Right kidney (tissue), 1 donor: ENCODE results near the gene NOD1.
"Not testable (repeated sequence)": the region's sequence is repeated elsewhere in the genome, so short reads cannot be mapped to it uniquely, and the experiment has no call there.

Experiments used
- DNase-seq: peaks from one replicate; pipeline ENCODE4 v3.0.0-alpha.2; 2016

NOD1 gene

GRCh38 chr7:30448461-30449189 lies 30.0 kb downstream of the NOD1 start:
- DNase-seq, result no peak

DNA sequence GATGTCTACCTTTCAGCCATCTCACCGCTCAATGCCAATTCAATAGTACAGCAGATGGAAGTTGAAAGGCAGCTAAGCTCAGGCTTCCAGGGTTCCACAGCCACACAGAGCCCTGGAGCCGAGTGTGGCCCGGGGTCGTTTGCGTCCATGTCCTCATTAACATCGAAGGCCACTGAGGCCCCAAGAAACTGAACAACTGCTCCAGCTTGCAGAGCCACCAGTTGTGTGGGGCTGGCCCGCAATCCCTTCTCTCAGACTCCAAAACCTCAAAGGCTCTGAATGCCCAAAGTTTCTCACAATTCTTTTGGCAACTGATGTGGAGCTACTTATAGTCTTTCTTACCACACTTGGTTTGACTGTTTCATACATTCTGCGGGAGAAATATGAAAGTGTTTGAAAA lies 31.1 kb downstream of the NOD1 start:
- DNase-seq, result no peak

- no peak for DNase-seq
These were observed 32.3 kb downstream of the NOD1 start for GRCh38 chr7:30446266-30446665.

DNA sequence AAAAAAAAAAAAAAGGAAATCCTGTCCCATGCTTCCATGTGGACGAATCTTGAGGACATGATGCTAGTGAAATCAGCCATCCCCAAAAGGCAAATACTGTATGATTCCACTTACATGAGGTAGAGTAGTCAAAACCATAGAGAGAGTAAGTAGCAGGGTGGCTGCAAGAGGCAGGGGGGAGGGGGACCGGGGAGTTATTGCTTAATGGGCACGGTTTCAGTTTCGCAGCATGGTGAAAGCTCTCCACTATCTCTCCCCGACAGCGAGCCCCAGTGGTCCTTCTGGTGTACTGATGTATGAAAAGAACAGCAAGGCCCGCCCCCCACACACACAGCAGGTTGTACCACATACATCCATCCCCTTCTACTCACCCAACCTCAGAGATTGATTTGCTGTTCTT lies 32.8 kb downstream of the NOD1 start:
- no peak for DNase-seq

DNA sequence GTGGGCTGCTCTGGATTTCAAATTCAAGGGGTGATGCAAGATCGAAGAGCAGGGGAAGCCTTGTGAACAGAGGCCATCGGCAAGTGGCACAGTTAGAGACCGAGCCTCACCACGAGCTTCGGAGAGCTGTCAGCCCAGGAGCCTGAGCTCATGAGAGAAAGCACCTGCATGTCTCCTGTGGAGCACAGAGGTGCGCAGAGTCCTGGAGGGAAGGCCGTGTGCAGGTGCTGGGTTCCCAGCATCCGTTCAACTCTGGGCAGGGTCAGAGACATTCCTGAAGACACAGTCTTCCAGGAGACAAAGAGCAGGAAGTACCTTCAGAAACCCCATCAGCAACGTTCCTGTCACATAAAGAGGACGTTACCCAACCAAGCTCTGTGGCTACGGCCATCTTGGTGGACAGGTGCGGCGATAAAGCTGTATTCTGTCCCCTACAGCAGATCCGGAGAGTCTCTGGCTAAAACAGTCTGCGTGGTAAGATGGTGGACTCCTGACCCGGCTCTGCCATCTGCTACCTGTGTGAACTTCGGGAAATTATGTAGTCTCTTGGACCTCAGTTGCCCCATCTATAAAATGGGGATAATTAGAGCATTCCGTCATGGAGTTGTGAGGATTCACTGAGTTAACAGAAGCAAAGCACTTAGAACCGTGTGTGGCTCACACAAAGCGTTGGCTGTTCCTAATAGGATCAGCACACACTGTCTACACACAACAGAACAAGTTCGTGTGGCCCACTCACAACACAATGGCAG lies 40.6 kb downstream of the NOD1 start:
- DNase-seq, result no peak

- DNase-seq, result no peak
These were observed 42.1 kb downstream of the NOD1 start for GRCh38 chr7:30436518-30436917.

- DNase-seq, result no peak
These were observed 42.5 kb downstream of the NOD1 start for GRCh38 chr7:30436046-30436445.

DNA sequence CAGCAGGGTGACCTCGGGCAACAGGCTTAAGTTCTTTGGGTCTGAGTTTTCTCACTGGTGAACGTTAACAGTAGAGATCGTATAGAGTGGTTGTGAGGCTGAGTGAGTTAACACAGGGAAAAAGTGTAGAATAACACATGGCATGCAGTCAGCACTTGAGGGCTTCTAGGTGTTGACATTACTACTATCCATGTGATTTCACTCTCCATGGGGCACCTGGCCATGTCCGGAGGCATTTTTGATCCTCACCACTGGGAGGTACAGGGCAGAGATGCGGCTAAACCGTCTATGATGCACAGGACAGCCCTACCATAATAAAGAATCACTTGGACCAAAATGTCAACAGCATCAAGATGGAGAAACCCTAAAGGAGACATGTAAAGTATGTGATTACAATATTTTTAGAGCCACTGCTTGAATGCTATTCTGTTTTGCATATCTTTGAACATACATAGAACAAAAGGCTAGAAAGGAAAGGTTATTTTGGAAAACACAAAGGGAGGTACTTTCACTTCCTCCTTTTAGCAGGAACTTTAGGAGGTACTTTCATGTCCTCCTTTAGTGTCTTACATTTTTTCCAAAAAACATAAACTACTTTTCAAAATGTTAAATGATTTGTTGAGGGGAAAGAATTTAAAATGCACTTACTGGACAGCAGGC lies 44.3 kb downstream of the NOD1 start:
- DNase-seq, result no peak

GRCh38 chr7:30433506-30433905 lies 45.1 kb downstream of the NOD1 start:
- no peak for DNase-seq

- no peak for DNase-seq
These were observed 45.5 kb downstream of the NOD1 start for GRCh38 chr7:30433082-30433481.

GRCh38 chr7:30430777-30431176 lies 47.8 kb downstream of the NOD1 start:
- no peak for DNase-seq

DNA sequence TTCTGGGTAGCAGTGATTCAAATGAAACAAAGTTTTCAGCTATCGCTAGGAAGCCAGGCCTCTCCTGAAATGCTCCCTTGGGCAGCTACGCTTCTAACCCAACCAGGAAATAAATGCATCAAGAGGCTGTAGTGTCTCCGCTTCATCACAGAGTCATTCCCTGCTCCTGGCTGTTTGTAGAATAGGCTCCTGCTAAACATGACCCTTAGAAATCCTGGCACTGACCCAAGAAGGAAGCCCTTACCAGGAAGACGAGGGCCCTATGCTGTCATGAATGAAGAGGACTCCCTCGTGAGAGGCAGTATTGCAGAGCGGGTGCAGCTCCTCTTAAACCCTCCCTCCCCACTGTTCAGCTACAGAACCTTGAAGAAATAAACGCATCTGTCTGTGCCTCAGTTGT lies 48.3 kb downstream of the NOD1 start:
- DNase-seq, result no peak

DNA sequence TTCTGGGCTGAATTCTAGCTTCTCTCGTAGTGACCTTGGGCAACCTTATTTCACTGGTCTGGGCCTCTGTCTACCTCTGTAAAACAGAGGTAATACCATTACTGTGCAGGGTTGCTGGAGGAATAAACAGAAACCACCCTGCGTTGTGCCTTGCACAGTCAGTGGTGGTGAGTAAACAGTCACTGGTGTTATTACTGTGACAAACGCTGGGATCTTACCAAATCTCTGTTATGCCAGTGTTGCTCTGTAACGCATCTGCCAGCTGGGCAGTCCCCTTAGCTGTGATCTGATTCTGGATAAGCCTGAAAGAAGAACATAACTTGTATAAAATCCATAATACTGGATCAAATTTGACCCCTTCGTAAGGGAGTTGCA lies 49.4 kb downstream of the NOD1 start:
- DNase-seq, result no peak

DNA sequence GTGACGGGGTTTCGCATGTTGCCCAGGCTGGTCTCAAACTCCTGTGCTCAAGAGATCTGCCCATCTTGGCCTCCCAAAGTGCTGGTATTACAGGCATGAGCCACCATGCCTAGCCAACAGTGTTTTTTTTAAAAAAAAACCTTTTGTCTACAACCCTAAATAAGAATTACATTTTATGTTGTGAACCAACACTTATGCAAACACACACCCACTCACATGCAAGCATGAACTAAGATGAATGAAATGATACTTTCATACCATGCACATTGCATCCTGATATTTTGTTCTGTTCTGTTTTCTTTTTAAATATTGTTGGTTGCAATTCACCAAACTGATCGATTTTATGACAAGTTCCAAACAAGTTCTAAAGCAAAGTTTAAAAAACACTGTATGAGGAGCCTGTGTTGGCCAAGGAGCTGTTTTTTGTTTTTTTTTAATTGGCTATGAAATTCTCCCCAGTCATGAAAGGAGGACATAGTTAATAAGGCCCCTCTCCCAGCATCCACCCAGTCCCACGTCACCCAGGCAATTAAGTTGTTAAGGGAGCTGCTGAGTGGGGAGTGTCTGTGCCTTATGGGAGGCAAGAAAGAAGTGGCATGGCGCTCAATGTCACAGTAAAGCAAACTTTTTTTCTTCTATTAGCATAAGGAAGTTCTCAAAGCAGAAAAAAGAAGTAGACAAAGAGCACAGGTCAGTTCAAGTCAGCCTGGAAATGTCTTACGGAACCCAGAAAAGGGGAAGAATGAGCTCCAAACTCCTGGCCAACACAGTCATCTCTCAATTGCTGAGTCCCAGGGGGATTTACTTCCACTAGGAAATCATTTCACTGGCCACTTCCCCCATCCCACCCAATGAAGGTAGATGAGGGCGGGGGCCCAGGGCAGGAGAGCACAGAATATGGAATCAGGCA lies 50.1 kb downstream of the NOD1 start:
- no peak for DNase-seq

DNA sequence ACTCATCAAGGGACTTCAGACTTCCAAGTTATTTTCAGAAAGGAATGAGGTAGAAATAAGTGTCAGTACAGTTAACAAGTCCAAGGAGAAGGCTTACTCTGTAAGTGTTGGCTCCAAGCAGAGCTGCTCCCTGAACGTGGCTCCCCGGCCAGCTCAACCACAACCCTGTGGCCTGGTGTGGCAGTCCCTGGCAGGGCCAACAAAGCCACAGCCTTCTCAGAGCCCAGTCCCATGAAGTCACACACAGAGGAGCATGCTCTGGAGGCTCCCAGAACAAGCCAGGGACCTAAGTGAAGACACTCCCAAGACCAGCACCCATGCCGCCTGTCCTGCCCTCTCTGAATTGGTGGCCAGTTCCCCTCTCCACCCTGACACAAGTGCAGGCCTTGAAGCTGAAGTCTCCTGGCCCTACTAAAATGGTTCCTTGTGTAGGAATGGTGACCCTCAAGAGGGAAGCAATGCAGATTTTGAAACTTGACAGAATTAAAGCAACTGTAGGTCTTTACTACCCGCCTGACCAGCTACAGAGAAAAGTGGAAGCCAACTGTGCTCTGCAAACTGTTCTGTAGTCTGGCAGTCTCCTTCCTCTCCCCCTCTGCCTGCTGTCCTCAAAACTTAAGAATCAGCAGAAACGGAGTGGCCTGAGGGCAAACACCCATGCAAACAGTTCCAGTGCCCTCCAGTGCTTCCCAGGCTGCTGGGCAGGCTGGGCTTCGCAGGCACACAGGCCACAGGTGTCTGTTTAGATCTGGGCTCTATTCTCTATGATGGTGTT lies 51.1 kb downstream of the NOD1 start:
- DNase-seq, result no peak

DNA sequence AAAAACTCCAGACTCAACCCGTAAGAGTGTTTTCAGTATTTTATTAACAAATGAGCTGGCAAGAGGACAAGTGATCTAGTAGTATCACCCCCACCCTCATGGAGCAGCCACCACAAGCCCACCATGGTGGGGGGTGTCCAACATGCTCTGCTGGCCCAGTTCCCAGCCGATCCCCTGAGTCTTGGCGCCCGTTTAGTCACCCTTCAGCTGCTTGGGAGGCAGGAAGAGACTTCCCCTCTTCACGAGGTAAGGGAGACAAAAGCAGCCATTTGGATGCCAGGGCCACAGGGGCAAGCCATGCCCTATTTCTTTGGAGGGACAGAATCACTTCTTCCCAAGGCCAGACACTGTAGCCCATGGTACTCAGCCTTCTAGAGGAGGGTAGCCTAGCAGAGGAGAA lies 54.1 kb downstream of the NOD1 start:
- DNase-seq, result no peak

DNA sequence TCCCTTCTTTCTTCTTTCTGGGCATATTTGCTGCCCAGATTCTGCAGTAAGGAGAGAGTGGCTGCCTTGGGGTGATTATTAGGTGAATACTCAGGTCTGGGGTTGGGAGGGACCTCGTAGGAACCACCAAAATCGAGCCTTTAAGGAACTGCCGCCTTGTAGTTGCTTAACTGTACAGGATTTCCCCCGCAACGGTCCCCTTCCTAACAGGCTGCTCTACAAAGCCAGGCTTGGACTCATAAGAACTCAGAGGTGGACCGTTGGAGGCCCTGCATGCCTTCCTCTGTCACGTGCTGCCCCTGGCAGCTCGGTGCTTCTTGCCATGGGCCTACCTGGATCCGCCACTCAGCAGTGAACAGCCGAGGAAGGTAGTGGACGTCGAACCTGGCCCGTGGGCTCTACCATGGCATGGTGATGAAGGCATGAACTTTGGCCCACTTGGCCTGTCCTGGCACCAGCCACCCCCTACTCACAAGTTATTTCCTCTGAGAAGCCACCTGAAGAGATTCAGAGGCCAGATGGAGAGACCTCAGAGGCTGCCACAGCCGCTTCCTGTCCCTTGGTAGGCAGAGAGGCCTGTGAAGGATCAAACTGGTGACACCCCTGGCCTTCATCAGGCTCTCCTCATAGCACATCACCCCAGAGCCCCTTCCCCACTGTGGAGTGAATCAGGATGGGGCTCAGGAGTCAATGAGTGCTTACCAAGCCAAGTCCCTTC lies 54.6 kb downstream of the NOD1 start:
- no peak for DNase-seq

DNA sequence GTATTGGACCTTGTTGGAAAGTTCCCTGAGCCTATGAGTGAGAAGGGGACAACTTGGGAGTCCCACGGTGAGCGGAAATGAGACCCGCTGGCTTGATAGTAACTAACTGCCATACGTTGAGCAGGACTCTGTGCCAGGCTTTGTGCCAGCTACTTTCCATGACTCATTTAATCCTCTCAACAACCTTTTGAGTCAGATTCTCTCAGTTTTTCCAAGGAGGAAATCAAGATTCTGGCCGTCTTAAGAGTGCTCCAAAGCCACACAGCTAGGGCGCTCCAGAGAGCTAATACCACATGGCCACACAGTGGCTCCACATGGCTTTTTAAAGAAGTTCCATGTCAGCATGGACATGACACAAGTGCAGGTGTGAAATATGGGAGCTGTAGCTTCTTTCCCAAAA lies 55.7 kb downstream of the NOD1 start:
- DNase-seq, result no peak

DNA sequence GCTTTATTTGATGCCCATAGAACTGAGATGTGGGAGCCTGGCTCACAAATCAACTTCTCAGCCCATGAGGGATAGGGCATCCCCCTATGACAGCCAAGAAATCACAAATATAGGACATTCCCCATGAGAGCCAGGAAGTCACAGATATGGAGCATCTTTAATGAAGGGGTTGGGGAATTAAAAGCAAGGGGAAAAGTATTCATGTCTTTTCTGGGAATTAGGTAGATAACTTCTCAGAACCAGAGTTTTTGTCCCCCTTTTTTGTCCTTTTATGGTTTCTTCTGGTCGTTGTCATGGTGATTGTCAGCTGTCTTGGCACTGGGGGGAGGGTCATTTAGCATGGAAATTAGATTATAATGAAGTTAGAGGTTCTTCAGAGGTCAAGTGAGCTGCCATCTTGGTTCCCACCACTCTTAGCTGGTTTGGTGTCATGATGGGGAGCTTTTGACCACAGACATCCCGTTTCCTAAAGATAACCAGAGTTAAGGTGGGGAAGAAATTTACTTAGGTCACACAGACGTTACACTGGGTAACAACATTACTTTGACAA lies 56.9 kb downstream of the NOD1 start:
- DNase-seq, result no peak

GRCh38 chr7:30420662-30421061 lies 57.9 kb downstream of the NOD1 start:
- no peak for DNase-seq

DNA sequence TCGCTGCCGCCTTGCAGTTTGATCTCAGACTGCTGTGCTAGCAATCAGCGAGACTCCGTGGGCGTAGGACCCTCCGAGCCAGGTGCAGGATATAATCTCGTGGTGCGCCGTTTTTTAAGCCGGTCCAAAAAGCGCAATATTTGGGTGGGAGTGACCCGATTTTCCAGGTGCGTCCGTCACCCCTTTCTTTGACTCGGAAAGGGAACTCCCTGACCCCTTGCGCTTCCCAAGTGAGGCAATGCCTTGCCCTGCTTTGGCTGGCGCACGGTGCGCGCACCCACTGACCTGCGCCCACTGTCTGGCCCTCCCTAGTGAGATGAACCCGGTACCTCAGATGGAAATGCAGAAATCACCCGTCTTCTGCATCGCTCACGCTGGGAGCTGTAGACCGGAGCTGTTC lies 58.5 kb downstream of the NOD1 start:
- DNase-seq, result not testable (repeated sequence)
